Glomerular visceral epithelial cell (primary cell): Measurements from ENCODE around the gene ERBB4.

ENCODE experiments used
- DNase-seq: peaks from one replicate; pipeline ENCODE4 v3.0.0-alpha.2; 2016; ENCODE audit errors: extremely low spot score

The ERBB4 gene

DNA sequence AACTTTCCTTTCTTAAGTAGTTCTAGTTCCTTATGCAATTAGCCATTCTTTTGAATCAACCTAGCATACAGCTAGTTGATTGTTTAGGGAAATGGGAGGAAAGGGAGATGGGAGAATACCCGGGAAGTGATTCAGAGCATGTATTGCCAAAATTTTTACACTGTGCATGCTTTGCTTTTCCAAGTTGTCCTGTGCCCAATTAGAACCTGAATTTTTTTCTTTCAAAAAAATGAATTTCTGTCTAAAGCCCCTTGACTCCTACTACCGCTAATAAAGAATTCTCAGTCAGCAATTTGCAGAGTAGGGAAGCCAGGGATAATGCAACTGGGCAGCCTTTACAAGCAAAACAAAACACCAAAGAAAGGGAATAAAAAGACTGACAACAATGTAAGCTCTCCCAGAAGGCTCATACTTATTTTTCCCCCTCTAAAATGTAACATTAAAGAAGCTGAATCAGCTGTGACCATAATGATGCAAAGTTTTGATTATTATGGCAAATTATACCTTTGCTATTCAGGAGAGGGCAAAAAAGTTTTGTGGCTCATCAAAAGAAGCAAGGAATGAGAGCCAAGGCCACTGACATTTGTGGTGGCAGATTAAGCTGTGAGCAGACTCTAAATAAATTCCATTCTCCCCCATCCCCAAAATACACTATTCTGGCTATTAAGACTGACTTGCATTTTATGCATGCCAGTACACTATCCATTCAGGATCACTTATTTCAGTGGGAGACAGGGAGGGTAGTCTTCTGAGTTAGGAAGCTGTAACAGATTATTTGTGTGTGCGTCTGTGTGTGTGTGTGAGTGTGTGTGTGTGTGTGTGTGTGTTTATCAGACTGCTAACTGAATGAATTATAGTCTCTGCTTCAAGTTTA lies 174.3 kb downstream of the ERBB4 start:
- no peak for DNase-seq

DNA sequence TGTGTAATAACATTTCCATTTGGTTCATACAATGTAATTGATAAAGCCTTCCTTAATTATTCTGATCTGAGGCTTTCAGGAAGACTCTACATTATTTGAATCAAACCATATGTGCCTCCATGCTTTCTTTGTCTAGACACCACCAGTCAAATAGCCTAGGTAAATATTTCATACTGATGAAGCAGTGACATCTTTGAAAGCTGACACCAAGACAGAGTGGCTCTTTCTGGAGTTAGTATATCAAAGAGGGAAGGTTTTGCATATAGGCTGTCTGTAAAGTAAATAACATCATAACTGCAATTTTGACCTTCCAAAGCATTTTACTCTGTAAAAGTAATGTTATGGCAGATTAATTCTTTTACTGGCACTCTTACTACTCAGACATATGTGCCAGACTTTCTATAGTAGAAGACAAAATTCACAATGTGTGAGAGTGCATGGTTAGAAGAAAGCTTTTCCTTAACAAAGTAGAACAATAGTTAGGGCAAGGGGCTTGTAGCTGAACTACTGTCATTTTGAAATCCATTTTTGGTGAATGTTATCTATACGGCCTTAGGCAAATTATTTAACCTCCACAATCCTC lies 177.3 kb downstream of the ERBB4 start:
- no peak for DNase-seq

DNA sequence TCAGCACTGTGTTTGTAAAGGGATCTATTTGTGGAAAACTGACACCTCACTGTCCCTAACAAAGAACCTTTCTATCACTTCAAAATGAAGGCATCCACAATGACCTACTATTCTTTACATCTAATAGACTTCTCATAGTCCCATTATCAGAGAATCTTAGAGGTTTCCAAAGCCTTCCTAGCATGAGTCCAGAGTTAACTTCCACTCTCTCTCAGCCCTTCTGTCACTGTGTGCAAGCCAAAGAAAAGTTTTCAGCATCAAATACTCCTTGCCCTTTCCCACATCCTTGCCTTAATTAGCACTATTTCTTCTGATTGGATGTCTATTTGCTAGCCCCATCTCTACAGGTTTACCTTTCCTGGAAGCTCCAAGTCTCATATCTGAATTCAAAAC lies 178.5 kb downstream of the ERBB4 start:
- DNase-seq = no peak

DNA sequence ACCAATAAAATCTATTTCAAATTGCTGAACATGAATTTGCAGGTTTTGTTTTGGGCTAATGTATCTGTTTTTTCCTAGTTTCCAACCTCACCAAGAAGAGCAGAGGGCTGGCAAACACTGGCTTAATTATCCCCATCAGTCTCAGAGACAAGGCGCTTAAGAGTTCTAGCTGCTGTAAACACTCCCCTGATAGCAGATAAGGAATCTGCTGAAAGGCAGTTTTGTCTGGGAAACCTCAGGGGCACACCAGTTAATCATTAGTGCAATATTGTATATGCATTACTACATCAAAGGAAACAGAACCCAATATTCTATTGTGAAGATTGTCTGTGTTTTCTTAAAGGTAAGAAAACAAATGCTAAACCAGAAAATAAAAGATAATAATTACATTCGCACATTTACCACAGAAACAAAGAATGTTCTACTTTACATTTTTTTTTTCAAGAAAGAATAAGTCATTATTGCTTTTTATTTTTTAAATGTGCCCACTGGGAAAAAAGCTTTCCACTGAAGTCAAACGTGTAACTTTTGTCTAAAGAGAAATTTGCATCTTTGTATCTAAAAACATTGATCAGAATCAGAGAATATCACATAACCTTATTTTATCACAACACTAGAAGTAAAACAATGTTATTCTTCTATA lies 179.1 kb downstream of the ERBB4 start:
- no peak for DNase-seq

DNA sequence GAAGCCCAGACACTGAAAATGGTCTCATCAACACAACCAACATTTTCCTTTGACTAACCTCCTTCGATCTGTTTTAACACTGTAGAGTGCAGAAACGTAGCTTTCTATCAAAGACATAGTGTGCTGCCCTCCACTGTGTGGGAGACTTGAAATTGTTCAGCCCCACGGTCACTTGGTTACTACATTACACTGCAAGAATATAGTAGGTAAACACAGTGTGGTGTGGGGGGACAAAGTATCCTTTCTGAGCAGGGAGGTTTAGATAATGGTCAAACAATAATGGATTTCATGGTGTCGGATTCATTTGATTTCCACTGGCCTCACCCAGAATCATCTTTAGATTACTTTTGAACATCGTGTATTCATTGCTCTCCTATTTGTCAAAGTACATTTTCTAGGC lies 181.0 kb downstream of the ERBB4 start:
- DNase-seq = no peak

DNA sequence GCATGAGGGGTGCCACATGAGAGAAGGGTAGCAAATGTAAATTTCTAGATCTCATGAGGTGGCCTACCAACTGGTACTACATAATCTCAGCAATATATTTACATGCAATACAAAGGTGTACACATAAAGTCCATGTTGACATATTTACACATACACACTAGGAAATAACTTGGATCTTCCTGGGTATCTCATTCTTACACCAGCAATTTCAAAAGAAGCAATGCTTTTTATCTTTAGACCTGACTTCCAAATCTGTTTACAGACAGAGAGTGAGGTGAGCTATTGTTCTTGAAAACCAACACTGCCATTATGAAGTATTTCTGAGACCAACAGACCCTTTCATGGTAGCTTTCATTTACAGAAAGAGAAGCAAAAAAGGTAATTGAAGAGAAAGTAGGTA lies 184.2 kb downstream of the ERBB4 start:
- DNase-seq = no peak

DNA sequence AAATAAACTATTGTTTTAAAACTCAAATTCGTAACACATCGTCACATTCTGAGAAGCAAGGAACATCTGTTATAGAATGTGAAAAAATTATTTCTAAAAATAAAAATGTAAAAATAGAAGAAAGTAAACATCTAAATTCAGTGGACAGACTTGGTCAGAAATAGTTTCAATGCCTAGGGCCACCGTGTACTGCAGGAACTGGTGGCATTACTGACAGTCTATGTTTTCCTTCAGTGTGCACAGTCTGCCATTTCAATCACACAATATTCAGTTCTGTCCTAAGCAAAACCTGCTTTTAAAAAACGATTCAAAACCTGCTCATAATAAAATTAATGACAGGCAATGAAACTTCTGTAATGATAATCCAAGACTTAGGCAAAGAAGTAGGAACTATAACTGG lies 190.1 kb downstream of the ERBB4 start:
- DNase-seq = no peak

DNA sequence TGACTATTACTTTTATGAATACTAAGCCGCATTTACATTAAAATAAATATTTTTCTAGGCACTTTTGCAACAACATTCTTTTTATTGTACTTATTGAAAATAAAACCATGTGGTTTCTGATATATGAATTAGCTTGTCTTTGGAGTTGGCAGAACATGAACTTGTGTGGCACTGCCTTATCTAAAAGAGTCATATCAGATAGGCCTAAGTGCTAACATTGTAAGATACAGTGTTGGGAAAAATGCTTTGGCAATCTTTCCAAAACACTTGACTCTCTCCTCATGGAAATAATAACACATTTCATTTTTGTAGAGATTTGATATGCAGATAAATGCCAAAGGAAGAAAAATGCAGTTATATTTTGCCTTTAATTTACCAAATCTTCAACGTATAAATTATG lies 191.7 kb downstream of the ERBB4 start:
- no peak for DNase-seq

DNA sequence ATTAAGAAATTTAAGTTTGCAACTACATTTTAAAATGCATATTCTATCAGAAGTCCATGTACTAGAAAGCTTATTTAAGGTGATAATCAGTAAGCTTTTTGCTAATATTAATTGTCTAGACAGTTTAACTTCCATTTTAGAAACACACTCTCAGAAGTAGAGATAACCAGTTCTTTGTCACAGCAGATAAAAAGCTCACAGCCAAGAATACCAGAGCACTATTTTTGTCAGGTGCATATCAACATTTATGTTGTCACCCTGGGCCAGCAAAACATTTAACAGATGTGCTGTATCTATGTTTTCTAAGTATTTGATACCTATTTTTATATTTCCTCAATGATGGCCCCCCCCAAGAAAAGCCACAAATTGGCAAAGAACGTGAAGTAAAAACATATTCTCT lies 192.6 kb downstream of the ERBB4 start:
- DNase-seq = no peak

DNA sequence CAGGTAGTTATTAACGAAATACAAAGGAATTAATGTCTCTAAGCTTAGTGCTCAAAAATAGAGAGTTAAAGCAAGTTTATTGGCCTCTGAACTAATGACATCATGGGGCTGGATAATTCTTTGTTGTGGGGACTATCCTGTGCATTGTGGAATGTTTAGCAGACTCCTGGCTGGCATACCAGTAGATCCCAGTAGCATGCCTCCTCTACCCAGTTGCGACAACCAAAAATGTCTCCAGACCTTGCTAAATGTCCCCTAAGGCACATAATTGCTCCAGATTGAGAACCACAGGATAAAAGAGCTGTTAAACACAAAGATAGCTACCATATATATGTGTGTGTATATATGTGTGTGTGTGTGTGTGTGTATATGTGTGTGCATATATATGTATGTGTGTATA lies 194.5 kb downstream of the ERBB4 start:
- DNase-seq = no peak

DNA sequence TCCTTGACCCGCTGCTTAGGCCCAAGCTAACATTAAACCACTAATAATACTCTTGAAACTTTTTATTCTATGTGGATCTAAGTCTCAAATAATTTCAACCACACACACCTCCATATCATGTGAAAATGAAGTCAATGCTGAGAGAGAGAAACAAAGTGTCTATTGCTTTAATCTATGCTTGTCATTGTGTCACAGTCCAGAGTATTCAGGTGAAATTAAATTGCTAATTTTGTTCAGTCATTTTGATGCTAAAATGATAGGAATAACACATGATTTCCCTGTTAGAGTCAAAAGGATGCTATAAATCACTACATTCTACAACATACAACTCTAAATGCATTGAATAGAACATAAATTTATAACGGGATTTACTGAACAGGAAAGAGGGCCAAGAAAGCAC lies 195.4 kb downstream of the ERBB4 start:
- DNase-seq = no peak

DNA sequence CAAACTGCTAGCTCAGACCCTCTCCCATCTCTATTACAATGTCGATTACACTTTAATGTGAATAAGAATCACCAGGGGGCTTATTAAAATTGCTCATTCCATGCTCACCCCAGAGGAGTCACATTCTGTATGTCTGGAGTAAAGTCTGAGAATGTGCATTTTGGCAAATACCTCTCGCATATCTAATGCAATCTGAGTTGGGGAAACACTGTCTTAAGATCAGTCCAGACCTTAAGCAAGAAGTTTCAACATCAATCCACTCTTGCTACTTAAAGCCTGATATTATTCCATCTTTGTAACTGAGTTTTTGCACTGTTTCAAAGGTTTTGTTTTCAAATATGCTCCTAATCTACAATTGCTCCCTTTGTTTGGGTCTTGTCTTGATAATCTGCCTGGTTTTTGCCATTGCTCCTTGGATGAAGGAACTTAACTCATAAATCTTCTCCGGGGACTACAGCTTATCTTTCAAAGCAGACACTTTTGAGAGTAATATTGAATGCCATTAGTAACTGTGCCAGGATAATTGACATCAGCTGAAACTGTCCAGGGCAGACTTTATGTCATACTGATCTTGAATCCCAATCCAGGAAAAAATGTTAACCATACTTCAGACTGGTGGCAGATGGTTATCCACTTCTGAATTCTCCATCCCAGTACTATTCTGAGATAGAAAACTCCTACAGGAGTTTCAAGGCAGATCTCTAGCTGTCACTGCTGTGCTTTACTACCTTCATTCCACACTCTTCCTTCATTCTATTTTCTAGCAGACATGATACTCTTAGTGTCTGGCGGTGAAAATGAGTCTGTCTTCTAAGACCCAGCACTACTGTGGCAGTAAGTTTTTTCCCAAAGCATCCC lies 200.9 kb downstream of the ERBB4 start:
- no peak for DNase-seq

DNA sequence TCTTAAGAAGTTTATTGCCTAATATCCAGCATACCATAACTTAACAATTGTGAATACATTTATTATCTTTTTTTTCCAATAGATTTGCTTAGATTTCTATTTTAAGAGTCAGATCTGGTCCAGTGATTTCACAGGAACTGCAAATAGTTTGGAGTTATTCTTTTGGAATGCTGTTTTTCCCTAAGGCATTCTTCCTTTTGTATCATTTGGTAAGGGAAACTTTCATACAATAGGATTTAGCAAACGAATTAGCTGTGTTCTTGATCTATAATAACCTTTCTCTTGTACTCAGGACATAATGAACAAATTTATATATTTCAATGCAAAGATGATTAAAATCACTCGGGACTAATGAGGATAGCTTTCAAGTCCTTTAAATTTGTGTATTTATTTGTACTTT lies 201.6 kb downstream of the ERBB4 start:
- DNase-seq = no peak

DNA sequence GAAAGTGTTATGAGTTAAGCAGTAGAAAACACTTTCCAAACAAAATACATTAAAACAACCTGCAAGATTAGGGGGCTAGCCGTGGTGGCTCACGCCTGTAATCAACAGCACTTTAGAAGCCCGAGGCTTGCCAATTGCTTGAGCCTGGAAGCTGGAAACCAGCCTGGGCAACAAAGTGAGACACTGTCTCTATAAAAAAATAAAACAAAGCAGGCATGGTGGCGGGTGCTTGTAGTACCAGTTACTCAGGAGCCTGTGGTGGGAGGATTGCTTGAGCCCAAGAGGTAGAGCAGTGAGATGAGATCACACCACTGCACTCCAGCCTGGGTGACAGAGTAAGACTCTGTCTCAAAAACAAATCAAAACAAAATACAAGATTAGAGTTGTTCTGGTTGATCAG lies 208.3 kb downstream of the ERBB4 start:
- DNase-seq = no peak

DNA sequence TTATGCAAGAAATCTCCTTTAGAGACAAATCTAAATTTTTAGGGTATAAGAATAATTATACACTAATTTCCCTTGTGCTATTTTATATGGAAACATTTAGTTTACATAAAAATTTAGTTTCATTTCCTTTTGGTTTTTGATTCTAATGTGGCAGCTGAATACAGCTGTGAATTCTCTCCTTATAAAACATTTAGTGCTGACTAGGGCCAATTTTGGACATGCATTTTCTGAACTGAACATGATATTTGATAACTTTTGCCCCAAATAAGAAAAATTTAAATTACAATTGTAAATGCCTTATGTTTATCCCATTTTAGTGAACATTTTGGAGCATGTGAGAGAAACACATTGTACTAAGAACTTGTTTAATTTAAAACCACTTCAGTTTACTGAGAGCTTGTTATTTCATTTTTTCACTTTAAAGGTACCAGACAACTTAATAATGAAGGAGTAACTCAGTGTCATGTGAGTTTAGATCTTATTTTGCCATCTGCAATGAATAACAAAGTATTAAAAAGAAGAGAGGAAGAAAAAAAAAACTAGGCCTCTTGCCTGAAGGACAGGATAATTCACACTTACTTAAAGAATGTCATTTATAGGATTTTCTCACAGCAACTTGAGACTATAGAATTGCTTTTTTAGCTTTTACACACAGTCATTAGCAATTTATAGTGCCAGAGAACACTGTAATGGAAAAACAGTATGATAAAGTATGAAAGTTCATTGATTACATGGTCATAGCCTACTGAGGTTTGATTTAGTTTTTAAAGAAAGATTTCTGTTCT lies 209.7 kb downstream of the ERBB4 start:
- no peak for DNase-seq

DNA sequence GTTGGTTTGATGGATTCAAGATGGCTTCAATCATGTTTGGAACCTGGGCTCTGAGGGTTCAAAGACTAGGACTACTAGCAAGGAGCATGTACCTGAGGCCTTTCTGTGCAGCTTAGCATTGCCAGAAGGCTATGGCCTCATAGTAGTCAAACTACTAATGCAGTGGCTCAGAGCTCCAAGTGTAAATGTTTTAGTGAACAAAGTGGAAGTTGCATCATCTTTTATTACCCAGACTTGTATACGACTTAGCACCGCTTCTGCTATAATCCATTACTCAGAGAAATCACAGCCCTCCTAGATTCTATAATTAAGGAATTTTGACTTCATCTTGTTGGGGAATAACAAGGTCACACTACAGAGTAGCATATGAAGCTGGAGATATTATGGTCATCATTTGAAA lies 210.5 kb downstream of the ERBB4 start:
- no peak for DNase-seq

DNA sequence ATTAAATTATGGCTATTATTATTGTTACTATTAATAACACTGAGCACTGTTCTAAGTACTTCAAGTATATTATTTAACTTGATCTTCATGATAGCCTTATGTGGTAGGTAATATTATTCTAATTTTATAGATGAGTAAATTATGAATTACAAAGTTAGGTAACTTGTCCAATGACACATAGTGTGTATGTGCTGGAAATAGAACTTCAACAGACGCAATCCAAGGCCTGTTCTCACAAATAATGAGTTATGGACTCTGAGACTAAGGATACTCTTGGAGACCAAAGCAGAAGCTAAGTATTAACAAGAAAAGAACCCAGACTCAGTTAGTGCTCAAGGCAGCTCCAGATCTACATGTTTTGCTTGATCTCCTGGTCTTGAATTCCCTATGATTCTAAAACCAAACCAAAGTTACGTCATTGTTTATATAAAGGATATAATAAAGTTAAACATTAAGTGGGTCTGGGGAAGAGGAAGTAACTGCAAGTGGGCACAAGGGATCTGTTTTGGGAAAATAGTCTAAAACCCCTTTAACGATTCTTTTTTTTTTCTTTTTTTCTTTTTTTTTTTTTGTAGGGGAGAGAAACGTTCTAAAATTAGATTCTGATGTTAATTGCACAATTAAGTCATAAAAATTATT lies 211.3 kb downstream of the ERBB4 start:
- peak; percentile 52 for DNase-seq

DNA sequence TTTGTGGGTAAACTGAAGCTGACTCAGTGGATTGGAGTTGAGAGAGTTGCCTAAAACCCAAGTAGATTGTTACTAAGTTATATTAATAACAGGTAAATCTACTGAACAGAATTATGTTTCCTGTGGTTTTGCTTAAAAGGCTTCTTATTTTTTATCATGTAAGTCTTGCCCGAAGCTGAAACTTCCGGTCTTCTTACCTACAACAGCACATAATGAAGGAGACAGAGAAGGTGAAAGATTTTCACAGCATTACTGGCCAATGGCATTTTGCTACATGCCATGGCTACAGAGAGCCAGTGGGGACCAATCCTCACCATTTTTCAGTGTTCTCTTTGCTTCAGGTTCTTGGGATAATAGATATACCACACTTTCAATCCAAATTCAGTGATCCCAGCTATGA lies 220.0 kb downstream of the ERBB4 start:
- DNase-seq = no peak

DNA sequence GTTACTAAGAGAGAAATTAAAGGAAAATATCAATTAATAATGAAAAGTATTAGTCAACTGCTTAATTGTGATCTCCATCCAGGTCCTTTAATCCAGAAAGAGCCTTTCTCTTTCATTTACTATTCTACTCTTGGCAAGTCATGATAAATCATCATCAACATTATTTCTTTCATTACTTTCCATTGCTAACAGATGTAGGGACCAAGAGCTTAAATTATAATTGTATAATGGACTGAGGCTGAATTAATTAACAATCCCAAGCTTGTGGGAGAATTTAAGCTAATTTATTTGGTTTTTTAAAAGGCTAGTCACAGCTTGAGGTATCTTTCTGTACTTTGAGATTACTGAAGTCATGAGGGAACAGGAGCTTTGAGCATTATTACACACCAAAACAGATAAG lies 223.9 kb downstream of the ERBB4 start:
- no peak for DNase-seq

DNA sequence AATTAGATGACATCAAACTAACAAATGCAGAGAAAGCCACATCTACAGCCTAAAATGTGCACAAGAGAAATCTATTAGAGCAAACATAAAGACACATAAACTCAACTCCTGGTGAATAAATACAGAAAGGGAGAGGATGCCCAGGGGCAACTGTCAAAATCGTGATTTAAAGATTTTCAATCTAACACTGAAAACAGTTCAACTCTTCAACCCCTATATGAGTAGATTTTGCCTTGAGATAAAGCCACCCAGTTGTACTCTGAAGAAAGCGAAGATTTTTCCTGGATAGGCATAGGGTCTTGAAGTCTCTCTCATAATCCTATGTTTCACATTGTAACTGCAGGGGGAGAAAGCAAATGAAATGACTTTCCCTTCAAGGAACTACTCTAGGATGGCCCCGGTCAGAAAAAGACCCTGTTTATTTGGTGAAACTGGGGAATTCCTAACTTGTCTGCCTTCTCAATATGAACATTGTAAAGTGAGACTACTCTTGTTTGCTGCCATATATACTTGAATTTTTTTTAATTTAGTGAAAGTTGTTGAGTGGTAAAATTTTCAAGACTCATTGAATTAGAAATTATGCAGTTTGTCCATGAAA lies 226.7 kb downstream of the ERBB4 start:
- DNase-seq = no peak

DNA sequence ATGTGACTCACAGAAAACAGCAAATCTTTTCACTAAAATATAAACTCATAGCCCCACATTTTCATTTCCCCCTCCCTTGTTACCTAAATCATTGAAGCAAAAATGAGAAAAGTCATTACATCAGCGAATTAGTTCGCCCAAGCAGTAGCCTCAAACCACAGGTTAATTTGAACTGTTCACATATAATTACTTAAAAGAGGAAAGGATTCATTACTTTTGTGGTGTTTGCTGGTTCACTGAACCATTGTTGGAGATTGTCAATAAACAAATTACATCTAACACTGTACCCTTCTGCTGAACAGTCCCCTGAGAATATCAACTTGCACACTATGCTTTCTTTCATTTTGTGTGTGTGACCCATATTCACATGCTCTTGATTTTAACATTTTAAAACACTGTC lies 238.7 kb downstream of the ERBB4 start:
- no peak for DNase-seq
